ENCODE results near the gene CCDC194.

The CCDC194 gene, protein sequence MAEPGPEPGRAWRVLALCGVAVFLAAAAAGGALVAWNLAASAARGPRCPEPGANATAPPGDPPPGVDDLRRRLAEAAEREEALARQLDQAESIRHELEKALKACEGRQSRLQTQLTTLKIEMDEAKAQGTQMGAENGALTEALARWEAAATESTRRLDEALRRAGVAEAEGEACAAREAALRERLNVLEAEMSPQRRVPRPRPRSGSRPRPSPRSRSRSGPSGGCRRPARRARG

DNA sequence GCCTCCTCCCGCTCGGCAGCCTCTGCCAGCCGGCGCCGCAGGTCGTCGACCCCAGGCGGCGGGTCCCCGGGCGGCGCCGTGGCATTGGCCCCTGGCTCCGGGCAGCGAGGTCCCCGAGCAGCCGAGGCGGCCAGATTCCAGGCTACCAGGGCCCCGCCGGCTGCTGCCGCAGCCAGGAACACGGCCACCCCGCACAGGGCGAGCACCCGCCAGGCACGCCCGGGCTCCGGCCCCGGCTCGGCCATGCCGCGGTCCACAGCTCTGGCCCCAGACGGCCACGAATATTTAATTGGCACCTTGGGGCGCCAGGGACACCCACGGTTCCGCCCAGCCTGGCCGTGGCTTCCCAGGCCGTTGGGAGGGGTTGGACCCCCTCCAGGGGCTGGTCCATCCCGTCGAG is at the start of gene CCDC194:
Gene CCDC194 (minus strand): TSS at position 283 of the 400 bp plus-strand sequence. CDS start 38 bp downstream, at position 245.
- no peak for DNase-seq

DNA sequence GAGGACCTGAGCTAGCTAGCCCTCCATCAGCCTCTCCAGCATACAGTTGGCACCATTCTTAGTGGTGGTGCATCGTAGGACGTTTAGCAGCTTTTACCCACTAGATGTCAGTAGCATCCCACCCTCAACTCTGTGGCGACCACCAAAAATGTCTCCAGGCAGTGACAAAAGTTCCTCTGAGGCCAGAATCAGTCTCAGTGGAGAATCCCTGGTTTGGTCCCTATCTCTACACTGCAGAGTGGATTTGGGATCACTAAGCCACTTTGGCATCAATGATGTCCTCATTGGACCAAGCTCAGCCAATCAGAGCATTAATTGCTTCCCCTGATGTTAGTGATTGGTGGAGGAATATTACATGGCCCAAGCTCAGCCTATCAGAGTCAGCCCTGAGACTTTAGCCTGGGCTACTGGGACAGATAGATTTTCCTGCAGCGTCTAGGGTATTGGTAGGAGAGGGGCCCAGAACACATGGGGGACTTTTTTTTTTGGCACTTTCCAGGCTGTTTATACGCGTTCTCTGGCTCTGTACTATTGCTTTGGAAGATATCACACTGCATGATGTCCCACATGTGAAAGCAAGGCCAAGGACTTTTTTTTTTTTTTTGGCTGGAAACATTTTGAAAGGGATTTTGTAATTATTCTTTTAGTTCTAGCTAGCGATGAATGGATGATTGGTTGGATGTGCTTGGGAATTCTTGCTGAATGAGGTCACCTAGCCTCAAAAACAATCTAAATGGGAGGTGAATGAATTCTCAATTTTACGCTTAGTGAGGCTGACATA is 47.4 kb upstream of the CCDC194 start:
- DNase-seq: no peak

DNA sequence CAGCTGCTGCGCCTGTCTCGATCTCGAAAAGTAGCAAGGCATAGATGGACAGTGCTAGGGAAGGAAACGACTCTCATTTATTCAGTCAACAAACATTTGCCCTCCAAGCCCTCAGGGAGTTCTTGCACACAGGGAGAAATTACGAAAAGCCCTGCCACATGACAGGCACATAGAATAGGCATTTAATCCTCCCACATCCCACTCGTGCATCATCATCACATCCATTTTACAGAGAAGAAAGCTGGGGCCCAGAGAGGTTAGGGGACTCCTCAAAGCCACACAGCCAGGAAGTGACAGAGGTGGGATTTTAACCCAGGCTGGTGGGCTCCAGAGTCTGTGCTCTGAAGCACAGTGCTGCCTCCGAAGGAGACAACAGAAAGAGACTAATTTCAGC is 42.9 kb upstream of the CCDC194 start:
- no peak for DNase-seq

DNA sequence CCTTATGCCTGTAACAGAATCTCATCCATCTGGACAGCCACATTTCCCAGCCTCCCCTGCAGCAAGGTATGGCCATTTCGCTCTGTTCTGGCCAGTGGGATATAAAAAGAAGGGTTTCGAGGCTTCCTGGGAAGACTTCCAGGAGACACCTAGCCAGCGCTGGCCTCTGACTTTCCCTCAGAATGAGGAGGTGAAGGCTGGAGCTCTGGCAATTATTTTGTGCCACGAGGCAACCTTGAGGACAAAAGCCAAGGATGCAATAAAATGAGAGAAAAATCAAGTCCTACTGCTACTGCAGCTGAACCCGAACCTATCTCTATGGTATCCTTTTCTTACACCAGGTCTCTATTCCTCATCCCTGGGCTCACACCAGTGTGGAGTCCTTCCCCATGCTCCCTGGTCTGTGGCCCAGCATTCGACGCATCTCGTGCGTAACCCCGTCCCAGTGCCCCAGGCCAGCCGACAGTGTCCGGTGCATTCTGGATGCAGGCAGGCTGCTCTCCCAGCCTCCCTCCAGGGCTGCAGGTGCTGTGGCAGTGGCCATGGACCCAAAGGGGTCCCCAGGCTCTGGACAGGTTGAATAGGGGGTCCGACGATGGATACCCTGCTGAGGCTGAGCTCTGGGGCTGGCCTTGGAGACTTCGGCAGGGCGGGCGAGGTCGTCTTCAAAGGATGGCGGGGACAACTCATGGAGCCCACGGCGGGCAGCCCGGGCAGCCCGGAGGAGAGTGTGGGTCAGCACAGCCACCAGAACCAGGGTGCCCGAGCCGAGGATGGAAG is 42.3 kb upstream of the CCDC194 start:
- no peak for DNase-seq

DNA sequence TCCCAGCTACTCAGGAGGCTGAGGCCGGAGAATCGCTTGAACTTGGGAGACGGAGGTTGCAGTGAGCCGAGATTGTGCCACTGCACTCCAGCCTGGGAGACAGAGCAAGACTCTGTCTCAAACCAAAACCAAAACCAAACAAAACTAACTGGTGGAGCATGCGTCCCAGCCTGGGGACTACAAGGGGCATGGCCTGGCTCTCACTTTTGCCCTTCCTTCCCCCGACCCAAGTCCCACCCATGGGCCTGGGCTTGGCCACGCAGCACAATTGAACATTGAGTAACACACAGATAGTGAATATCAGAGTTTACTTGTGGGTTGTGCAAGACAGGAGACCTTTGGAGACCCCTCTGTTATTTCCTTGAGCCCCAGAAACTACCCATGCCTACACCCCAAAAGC is 41.2 kb upstream of the CCDC194 start:
- no peak for DNase-seq

DNA sequence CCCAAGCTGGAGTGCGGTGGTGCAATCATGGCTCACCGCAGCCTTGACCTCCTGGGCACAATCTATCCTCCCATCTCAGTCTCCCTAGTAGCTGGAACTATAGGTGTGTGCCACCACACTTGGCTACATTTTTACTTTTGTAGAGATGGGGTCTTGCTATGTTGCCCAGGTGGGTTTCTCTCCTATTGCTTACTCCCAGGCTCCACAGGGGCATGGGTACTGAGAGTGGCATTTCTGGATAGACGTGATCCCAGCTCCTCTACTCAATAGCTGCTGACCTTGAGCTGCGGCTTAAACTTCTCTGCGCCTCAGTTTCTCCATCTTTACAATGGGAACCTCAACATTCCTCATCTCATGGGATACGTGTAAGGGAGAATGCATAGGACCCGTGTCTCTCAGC is 37.4 kb upstream of the CCDC194 start:
- no peak for DNase-seq

DNA sequence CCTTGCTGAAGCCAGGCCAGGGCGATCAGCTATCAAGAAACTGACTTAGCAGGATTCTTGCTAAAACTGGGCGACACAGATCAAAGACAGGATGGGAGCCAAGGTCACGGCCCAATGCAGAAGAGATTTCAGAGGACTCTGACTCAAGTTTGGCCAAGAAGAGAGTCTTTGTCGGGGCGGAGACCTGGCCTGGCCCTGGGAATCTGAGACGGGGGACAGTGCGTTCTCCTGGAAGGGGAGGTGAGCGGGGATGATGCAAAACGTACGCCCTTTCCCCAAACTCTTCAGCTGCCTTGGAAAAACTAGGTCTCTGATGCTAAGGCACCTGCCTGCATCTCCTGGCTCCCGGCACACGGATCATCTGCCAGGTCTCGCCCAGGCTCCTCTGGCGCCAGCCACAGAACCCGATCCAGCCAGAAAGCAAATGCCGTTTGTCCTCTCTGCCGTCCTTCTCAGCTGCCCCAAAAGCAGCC is 35.7 kb upstream of the CCDC194 start:
- no peak for DNase-seq

DNA sequence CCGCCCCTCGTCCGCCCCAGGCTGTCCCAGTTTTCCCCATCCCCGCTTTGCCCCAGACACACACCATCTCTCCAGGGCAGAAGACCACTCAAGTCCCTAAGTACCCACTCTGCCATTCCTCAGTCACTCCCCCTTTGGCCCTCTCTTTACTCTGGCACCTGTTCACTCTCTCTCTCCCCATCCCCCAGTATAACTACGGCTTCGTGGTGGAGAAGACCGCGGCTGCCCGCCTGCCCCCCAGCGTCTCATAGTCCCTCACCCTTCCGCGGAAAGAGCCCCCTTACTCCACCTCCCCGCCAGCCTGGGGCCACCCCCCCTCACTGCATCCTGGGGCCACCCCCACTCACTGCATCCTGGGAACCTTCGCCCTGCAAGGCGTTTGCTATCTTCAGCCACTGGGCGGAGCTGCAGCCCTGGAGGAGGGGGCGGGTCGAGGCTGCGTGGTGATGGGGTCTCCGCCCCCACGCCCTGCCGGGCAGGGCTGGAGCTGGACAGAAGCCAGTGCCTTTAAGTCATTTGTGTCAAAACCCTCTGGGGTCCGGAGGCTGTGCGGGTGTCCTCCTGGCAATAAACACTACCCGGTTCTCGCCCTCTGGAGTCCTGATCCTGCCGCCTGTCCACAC is 30.9 kb upstream of the CCDC194 start:
- DNase-seq: no peak

DNA sequence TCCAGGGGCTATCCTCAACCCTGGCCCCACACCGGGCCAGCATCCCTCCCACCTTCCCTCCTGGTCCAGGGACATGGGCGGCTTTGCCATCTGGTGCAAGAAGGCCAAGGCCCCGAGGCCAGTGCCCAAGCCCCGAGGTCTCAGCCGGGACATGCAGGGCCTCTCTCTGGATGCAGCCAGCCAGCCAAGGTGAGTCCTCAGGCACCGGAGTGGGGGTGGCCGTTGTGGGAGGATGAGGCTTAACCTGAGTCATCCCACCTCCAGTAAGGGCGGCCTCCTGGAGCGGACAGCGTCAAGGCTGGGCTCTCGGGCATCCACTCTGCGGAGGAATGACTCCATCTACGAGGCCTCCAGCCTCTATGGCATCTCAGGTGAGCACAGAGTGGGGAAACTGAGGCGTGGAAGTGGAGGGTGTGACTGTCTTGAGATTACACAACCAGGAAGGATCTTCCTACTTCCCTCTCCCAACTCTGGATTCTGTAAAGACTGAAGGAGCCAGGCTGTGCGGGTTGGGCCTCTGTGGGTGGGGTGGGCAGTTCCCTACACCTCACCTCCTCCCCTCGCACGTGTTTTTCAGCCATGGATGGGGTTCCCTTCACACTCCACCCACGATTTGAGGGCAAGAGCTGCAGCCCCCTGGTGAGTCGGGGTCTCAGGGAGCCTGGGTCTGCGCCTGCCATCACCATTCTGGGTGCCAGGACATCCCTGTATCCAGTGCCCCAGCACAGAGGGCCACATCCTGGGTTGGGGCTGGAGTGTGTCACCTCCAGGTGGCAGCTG is 29.6 kb upstream of the CCDC194 start:
- DNase-seq: no peak

DNA sequence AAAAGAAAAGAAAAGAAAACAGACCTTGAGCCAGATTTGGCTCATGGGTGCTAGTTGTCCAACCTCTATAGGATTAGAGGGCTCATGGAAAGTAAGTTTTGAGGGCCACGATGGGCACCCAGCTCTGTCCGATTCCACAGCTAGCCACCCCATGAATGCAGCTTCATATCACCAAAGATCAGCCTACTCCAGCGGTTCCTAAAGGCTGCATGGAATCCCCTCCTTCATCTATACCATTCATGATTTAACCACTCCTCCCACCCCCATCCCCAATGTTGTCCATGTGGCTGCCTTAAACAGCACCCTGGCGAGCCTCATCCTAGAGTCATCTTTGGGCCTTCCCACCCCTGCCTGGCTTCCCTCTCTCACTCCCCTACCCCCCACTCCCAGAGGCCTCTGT is 27.9 kb upstream of the CCDC194 start:
- DNase-seq: no peak

DNA sequence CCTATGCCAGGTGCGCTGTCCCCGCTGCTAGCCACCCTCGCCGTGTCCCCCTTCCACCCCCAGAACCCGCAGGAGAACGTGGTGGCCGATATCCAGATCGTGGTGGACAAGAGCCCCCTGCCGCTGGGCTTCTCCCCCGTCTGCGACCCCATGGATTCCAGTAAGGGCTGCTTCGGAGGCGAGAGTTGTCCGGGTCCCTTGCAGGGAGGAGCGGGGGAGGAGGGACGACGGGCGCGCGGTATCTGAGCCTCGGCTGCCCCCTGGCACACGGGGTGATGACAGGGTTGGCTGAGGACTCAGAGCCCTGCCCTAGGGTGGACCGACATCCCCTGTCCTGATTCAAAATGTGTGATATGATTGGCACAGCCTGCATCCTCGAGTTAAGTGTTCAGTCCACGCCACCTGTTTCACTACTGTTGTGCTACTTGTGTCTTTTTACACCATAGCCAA is 26.5 kb upstream of the CCDC194 start:
- peak; percentile 31 for DNase-seq

DNA sequence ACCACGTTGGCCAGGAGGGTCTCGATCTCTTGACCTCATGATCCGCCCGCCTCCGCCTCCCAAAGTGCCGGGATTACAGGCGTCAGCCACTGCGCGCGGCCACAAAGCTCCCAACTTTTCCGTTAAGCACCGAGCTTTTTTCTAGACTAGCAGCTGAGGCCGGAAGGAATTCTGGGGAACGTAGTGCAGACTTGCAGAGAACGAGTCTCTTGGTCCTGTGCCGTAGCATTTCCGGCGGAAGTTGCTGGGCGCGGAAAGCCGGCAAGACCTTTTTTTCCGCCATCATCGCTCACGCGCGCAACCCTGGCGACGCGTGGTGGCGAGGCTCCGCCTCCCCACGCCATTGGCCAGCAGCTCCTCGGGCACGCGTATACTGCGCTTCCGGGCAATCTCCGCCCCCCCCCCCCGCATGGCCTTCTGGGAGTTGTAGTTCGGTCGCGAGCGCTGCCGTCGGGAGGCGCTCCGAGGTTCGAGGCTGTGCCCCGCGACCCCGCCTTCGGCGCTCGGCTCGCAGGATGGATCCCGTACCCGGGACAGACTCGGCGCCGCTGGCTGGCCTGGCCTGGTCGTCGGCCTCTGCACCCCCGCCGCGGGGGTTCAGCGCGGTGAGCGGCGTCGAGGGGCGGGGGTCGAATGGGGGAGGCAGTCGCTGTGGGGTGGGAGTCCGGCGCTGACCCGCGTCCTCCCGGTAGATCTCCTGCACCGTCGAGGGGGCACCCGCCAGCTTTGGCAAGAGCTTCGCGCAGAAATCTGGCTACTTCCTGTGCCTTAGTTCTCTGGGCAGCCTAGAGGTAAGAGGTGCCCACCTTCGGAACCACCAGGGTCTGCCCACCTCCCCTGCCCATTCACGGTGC is 25.9 kb upstream of the CCDC194 start, which contains the start of gene MVB12A:
Gene MVB12A (plus strand): TSS at position 427 of the 854 bp plus-strand sequence. CDS start 89 bp downstream, at position 516.
- DNase-seq: peak; percentile 95

DNA sequence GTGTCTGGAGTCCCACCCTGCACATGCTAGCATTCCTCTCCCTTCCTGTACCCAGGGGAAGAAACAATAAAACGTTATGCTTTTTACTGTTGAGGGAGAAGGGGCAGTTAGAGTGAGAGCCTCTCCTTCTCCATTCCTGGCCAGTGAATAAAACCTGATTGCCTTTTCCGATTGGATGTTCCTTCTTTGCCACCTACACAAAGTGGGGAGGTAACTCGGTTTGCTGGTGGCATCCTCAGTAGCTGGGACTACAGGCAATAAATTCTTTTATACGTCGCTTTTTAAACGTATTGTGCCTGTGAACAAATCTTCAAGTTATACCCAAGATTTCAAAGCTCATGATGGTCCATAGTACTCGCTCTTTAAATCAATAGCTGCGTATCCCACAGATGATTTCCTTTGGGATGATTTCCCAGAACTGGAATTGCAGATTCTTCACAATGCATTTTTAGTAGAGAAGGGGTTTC is 25.2 kb upstream of the CCDC194 start:
- no peak for DNase-seq

DNA sequence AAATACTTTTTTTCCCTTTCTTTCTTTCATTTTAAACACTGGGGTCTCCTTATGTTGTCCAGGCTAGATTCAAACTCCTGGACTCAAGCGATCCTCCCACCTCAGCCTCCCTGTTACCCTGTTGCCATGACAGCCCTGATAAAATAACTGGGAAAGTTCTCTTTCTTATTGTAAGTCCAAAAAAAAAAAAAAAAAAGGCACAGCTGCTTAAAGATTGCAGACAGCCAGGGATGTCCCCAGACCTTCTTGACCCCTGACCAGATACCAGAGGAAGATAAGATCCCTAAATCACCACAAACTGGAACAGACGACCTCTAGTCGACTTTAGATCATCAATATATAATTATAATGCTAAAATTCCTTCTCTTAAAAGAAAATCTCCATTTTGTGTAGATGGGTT is 24.7 kb upstream of the CCDC194 start:
- DNase-seq: no peak

DNA sequence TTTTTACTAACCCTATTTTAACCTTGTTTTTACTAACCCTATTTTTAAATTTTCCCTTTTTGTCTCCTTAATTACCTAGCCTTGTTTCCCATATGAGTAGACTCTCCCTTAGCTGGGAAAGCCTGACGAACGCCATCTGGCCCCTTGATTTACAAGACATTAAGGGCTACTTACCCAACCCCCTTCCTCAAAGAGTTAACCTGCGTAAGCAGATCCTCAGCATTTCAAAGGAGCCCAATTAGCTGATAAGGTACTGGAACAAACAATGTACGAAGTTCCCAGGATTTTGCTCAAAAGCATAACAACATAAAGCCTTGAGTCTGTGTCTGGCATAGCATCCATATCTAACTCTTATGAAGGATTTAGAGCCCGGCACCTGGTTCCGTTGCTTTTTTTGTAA is 21.1 kb upstream of the CCDC194 start:
- no peak for DNase-seq

DNA sequence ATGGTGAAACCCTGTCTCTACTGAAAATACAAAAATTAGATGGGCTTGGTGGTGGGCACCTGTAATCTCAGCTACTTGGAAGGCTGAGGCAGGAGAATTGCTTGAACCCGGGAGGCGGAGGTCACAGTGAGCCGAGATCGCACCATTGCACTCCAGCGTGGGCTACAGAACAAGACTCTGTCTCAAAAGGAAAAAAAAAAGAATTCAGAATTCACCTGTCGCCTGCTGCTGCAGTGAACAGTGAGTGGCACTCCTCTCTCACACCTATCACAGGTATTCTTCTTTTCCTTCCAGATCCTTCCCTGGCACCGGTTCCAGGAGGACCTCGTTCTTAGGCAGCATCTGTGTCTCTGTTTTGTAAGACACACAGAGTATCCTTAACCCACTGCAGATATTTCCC is 20.1 kb upstream of the CCDC194 start:
- no peak for DNase-seq

DNA sequence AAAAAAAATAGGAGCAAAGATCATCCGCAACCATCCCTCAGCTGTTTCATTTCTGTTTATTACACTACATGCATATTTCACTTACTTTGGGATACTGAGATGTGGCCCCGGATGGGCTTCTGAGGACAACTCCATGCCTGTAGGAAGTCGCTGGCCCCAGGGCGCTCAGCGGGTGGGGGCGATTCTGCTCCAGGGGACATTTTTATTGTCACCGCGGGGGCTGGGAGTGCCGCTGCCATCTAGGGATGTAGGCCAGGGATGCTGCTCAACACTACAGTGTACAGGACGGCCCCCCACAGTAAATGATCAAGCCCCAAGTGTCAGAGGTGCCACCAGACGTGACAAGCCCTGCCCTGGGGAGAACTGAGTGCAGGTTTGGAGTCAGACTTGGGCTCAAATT is 17.8 kb upstream of the CCDC194 start:
- no peak for DNase-seq

DNA sequence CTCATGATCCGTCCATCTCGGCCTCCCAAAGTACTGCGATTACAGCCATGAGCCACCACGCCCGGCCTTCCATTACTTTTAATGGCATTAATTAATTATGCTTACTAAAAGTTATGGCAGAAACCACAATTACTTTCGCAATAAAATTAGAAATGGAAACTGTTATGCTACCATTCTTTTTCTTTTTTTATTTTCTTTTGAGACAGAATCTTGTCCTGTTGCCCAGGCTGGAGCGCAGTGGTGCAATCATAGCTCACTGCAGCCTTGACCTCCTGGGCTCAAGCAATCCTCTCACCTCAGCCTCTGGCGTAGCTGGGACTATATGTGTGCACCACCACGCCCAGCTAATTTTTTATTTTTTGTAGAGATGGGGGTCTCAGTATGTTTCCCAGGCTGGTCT is 16.0 kb upstream of the CCDC194 start:
- no peak for DNase-seq

DNA sequence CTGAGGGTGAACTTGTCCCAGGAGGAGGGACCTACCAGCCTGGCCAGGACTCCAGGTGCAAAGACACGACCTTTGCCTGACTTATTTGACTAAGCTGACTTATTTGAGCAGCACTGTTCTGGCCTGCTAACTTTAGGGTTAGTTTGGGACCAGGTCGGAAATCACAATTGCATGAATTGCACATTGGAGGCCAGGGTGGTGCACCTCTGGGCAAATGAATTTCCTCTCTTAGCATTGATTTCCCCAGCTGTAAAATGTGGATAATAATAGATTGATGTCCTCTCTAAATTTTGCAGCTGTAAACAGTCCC is 12.8 kb upstream of the CCDC194 start:
- no peak for DNase-seq

DNA sequence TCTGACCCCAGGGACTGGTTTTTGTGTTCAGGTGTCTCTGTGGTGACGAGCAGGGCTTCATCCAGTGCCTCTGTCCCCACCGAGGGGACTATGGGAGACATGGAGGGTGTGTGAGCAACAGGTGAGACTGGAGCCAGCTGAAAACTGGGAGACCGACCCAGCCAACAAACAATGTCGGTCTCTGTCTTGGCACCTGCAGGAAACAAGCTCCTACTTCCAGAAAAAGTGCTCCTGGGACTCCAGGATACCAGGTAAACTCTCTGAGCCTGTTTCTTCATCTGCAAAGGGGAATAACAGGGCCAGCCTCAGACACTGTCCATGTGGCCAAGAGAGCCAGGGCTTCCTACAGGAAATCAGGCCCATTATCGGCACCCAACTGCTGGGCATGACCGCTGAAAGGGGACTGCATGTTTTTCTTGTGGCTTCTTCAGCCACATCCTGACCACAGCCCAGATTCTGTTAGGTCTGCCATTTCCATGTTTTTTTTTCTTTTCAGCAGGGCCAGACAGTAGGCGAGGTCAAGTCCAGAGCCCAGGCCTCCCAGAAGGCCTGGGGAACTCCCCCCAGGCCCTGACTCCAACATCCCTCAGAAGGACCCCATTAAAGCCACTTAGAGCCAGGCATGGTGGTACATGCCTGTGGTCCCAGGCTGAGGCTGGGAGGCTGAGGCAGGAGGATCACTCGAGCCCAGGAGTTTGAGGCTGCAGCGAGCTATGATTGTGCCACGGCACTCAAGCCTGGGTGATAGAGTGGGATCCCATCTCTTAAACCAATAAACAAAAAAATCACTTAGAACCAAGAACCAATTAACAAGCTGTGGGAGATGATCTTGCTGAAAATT is 12.3 kb upstream of the CCDC194 start:
- no peak for DNase-seq
